ENCODE measurements around the gene KIAA1755.

KIAA1755 gene

GRCh38 chr20:38217791-38218565 is 42.6 kb downstream of the KIAA1755 start:
- no peak for DNase-seq

GRCh38 chr20:38216746-38217595 is 43.6 kb downstream of the KIAA1755 start:
- DNase-seq: no peak

GRCh38 chr20:38216201-38216600 is 44.3 kb downstream of the KIAA1755 start:
- DNase-seq: no peak

- no peak for DNase-seq
Measured at GRCh38 chr20:38215194-38216182, 45.0 kb downstream of the KIAA1755 start.

- DNase-seq: no peak
Measured at GRCh38 chr20:38214256-38215193, 46.0 kb downstream of the KIAA1755 start.

GRCh38 chr20:38213607-38213940 is 47.0 kb downstream of the KIAA1755 start:
- DNase-seq: no peak

GRCh38 chr20:38212806-38213606 is 47.5 kb downstream of the KIAA1755 start:
- no peak for DNase-seq

- DNase-seq: peak in 1 of 2 donors; percentile 9
Measured at GRCh38 chr20:38211200-38212097, 49.1 kb downstream of the KIAA1755 start.

- DNase-seq: no peak
Measured at GRCh38 chr20:38210741-38211140, 49.8 kb downstream of the KIAA1755 start.

- DNase-seq: no peak
Measured at GRCh38 chr20:38209736-38210405, 50.7 kb downstream of the KIAA1755 start.

- DNase-seq: no peak
Measured at GRCh38 chr20:38209054-38209675, 51.4 kb downstream of the KIAA1755 start.

GRCh38 chr20:38208523-38208922 is 52.0 kb downstream of the KIAA1755 start:
- DNase-seq: no peak

GRCh38 chr20:38208088-38208487 is 52.4 kb downstream of the KIAA1755 start:
- no peak for DNase-seq

GRCh38 chr20:38207621-38208020 is 52.9 kb downstream of the KIAA1755 start:
- no peak for DNase-seq

- DNase-seq: no peak
Measured at GRCh38 chr20:38205001-38205400, 55.5 kb downstream of the KIAA1755 start.

GRCh38 chr20:38203981-38204357 is 56.6 kb downstream of the KIAA1755 start:
- no peak for DNase-seq

GRCh38 chr20:38203337-38203980 is 57.1 kb downstream of the KIAA1755 start:
- no peak for DNase-seq

GRCh38 chr20:38202982-38203293 is 57.6 kb downstream of the KIAA1755 start:
- no peak for DNase-seq

Measured in hippocampal formation (tissue), 2 donors.